ENCODE results near the gene PPP6R1. TPM values are rescaled to one million over a fixed set of nuclear protein-coding genes. Genes with fewer than 3 reads are reported as not detected.

The PPP6R1 gene
- total RNA-seq, 4 donors from 2014 or later = 14.6 to 47.9 (median 39.6) TPM

GRCh38 chr19:55199620-55200204 lies 59.1 kb downstream of the PPP6R1 start:
- in situ Hi-C loops (cut with MboI; ENCODE audit: low sequenced_read_pairs in 4 of 4) = no loop called here
- Histone ChIP-seq H3K4me1 (no peaks in the 10 kb centered on the region), H3K4me3 (no peak overlapping the region), H3K9me3 (no peaks in the 10 kb centered on the region), H3K27me3 (peaks cover 0 to 6% (median 0%) of the 10 kb centered on the region in 3 donors), H3K27ac (no peak overlapping the region), H3K36me3 (no peaks in the 10 kb centered on the region)
- TF ChIP-seq CTCF (IDR thresholded peaks at IDR 0.05 in 4 of 5, conservative IDR thresholded peaks at IDR 0.05 in 1 of 5) = no peak
- ATAC-seq (no peak), DNase-seq (no peak)
- intact Hi-C loops (cut with DNase I; ENCODE audit: low total_unique reads) = no loop called here

- Histone ChIP-seq H3K4me1 (no peaks in the 10 kb centered on the region), H3K9me3 (no peaks in the 10 kb centered on the region), H3K36me3 (no peaks in the 10 kb centered on the region), H3K27ac (no peak overlapping the region), H3K27me3 (no peaks in the 10 kb centered on the region), H3K4me3 (no peak overlapping the region)
- no peak for TF ChIP-seq CTCF (IDR thresholded peaks at IDR 0.05 in 4 of 5, conservative IDR thresholded peaks at IDR 0.05 in 1 of 5)
- no peak for TF ChIP-seq POLR2A (IDR thresholded peaks at IDR 0.05)
- no peak for DNase-seq
- intact Hi-C loops (cut with DNase I; ENCODE audit: low total_unique reads) = no loop called here
- in situ Hi-C loops (cut with MboI; ENCODE audit: low sequenced_read_pairs in 4 of 4) = no loop called here
- no peak for ATAC-seq
Observed at GRCh38 chr19:55198651-55199050, 60.2 kb downstream of the PPP6R1 start.

GRCh38 chr19:55197528-55197927 lies 61.3 kb downstream of the PPP6R1 start:
- intact Hi-C loops (cut with DNase I; ENCODE audit: low total_unique reads) (no loop called here), in situ Hi-C loops (cut with MboI; ENCODE audit: low sequenced_read_pairs in 4 of 4) (no loop called here)
- Histone ChIP-seq H3K9me3 (no peaks in the 10 kb centered on the region), H3K27me3 (peaks cover 0 to 4% (median 0%) of the 10 kb centered on the region in 3 donors), H3K4me3 (no peak overlapping the region), H3K4me1 (no peaks in the 10 kb centered on the region), H3K27ac (no peak overlapping the region), H3K36me3 (no peaks in the 10 kb centered on the region)
- DNase-seq (no peak), ATAC-seq (peak in 1 of 2 donors; percentile 62)
- no peak for TF ChIP-seq CTCF (IDR thresholded peaks at IDR 0.05 in 4 of 5, conservative IDR thresholded peaks at IDR 0.05 in 1 of 5)
- TF ChIP-seq POLR2A (IDR thresholded peaks at IDR 0.05) = no peak

- Histone ChIP-seq H3K27me3 (peaks cover 0 to 4% (median 0%) of the 10 kb centered on the region in 3 donors), H3K36me3 (no peaks in the 10 kb centered on the region), H3K4me3 (no peak overlapping the region), H3K27ac (no peak overlapping the region), H3K9me3 (no peaks in the 10 kb centered on the region), H3K4me1 (no peaks in the 10 kb centered on the region)
- DNase-seq = no peak
- in situ Hi-C loops (cut with MboI; ENCODE audit: low sequenced_read_pairs in 4 of 4) = no loop called here
- intact Hi-C loops (cut with DNase I; ENCODE audit: low total_unique reads) = no loop called here
- TF ChIP-seq CTCF (IDR thresholded peaks at IDR 0.05 in 4 of 5, conservative IDR thresholded peaks at IDR 0.05 in 1 of 5) (no peak), POLR2A (IDR thresholded peaks at IDR 0.05) (no peak)
- no peak for ATAC-seq
Observed at GRCh38 chr19:55196803-55197202, 62.0 kb downstream of the PPP6R1 start.

GRCh38 chr19:55193481-55193880 lies 65.3 kb downstream of the PPP6R1 start:
- intact Hi-C loops (cut with DNase I; ENCODE audit: low total_unique reads) (no loop called here), in situ Hi-C loops (cut with MboI; ENCODE audit: low sequenced_read_pairs in 4 of 4) (no loop called here)
- no peak overlapping the region for H3K27ac ChIP-seq
- peaks cover 0 to 4% (median 0%) of the 10 kb centered on the region in 3 donors for H3K27me3 ChIP-seq
- TF ChIP-seq POLR2A (IDR thresholded peaks at IDR 0.05) = no peak
- no peak for TF ChIP-seq CTCF (IDR thresholded peaks at IDR 0.05 in 4 of 5, conservative IDR thresholded peaks at IDR 0.05 in 1 of 5)
- no peaks in the 10 kb centered on the region for H3K9me3 ChIP-seq
- H3K4me3 ChIP-seq = no peak overlapping the region
- H3K36me3 ChIP-seq = no peaks in the 10 kb centered on the region
- DNase-seq = no peak
- no peak for ATAC-seq
- H3K4me1 ChIP-seq = no peaks in the 10 kb centered on the region

All from gastrocnemius medialis (tissue), 4 donors.